HG03175 (cell line): Measurements from ENCODE around the gene PLA2G2E.
"Not testable (repeated sequence)": the region's sequence is repeated elsewhere in the genome, so short reads cannot be mapped to it uniquely, and the experiment has no call there.

Experiments used
- ATAC-seq: cut with Tn5 transposase; IDR thresholded peaks from one replicate; pipeline ENCODE4 v1.9.1; 2021; ENCODE audit warnings: mild to moderate bottlenecking, moderate library complexity; ENCODE audit not compliant: unreplicated experiment

Gene PLA2G2E

GRCh38 chr1:19934336-19934735 lies 10.9 kb upstream of the PLA2G2E start:
- ATAC-seq = no peak

DNA sequence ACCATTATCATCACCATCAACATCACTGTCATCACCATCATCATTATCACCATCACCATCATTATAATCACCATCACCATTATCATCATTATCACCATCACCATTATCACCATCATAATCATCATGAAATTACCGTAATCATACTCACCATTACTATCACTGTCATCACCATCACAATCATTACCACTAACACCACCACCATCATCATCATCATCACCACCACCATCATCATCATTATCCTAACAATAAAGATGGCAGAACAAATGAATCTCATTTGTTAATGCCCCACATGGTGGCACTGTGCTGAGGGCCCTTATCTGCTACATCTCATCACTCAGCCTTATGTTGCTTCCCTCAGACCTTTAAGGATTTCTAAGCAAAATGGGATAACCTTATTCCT lies 9.4 kb upstream of the PLA2G2E start:
- ATAC-seq = no peak

- ATAC-seq = not testable (repeated sequence)
Observed at GRCh38 chr1:19927130-19927421, 3.7 kb upstream of the PLA2G2E start.

DNA sequence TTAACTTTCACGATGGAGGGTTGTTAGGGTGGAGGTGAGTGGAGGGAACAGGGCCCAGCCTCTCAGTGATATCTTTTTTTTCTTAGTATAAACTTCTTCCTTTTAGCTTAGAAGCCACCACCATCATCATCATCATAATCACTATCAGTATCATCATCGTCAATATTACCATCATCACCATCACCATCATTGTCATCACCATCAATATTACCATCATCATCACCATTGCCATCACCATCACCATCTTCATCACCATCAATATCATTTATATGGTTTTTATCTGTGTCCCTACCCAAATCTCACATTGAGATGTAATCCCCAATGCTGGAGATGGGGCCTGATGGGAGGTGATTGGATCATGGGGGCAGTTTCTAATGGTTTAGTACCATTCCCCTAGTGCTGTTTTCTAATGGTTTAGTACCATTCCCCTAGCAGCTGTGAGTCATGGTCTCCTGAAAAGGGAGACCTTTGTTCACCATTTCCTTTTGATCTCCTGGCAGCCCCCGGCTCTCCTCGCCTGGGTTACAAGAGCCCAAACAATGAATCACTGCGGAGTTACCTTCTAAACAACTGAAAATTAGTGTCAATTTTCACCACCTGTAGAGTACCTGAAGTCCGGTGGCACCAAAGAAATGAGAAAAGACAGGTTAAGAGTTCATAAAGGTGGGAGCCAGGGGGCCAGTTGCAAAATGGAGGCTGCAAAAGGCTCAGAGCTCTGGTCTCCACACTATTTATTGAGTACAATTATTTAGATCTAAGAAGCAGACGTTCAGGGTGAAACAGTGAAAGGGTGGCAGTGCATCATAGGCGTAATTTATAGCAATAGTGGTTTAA lies 3.1 kb upstream of the PLA2G2E start:
- ATAC-seq = no peak

GRCh38 chr1:19925342-19926070 lies 2.1 kb upstream of the PLA2G2E start:
- ATAC-seq = no peak

- no peak for ATAC-seq
Observed at GRCh38 chr1:19923953-19924346, 533 bp upstream of the PLA2G2E start.

GRCh38 chr1:19922015-19922688 lies 1.3 kb downstream of the PLA2G2E start:
- no peak for ATAC-seq

DNA sequence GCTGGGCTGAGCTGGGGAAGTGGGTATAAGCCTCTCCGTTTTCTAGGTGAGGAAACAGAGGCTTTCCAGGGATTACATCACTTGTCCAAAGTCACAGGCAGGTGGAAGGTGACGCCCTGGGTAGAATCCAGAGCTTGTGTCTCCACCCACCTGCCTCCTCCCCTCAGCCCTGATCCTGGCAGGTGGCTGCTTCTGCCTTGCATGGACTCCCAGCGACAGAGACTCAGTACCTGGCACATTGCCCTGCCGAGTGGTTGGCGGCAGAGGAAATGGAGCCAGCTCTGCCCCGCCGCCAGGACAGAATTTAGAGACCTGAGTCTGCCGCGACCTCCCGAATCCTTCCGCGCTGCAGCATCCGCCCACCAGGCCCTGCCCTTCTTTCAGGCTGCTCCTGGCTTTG lies 2.1 kb downstream of the PLA2G2E start:
- no peak for ATAC-seq

- ATAC-seq = no peak
Observed at GRCh38 chr1:19920132-19920710, 3.2 kb downstream of the PLA2G2E start.

GRCh38 chr1:19918057-19918456 lies 5.4 kb downstream of the PLA2G2E start:
- no peak for ATAC-seq

GRCh38 chr1:19910650-19911049 lies 12.8 kb downstream of the PLA2G2E start:
- ATAC-seq = no peak

DNA sequence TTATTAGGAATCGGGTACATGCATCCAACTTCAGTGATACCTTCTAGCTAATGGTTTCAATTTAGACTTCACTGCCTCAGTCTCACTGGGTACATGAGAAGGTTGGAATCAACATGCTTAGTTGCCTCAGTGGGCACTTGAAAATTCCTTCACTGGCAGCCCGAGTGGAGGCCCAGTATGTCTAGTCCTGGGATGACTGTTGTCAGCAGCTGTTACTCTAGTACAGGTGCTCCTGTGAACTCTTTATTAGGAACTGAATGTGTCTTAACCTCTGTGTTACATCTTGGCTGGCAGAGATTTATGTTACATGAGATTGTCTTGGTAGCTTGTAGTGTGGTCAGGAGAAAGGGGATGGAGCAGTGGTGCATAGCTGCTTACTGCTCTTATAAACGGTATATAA lies 13.4 kb downstream of the PLA2G2E start:
- no peak for ATAC-seq

GRCh38 chr1:19909392-19909791 lies 14.0 kb downstream of the PLA2G2E start:
- no peak for ATAC-seq

DNA sequence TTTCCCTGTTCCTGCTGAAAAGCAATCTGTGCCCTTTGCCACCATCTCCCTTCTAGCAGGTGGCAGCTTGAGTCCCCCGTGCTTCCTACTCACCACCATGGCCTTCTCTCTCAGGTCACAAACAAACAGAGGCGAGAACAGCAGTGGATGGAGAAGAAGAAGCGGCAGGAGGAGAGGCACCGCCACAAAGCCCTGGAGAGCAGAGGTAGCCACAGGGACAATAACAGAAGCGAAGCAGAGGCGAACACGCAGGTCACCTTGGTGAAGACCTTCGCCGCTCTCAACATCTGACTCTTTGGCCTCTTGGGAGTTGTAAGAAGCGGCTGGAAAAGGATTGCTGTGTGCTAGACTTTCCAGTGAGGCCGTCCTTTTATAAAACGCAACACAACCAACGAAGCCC lies 16.0 kb downstream of the PLA2G2E start:
- ATAC-seq = no peak

DNA sequence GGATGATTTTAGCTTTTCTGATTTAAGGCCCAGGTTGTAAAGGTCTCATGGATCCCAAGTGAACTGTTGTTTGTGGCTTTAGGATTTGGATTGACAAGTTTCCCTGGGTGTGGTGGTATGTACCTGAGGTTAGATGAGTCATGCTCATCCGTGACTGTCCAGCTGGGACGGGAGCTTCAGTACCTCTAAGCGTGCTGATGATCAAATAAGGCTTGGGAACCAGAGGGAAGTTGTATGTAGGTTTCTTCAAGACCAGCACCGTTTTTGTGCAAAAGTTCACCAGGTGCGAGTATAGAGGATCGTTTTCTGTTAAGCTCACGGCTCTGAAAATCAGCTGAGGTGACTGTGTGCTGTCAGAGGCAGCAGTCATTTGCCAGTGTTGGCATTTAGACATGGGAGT lies 19.8 kb downstream of the PLA2G2E start:
- no peak for ATAC-seq

GRCh38 chr1:19901653-19902052 lies 21.8 kb downstream of the PLA2G2E start:
- ATAC-seq = no peak

DNA sequence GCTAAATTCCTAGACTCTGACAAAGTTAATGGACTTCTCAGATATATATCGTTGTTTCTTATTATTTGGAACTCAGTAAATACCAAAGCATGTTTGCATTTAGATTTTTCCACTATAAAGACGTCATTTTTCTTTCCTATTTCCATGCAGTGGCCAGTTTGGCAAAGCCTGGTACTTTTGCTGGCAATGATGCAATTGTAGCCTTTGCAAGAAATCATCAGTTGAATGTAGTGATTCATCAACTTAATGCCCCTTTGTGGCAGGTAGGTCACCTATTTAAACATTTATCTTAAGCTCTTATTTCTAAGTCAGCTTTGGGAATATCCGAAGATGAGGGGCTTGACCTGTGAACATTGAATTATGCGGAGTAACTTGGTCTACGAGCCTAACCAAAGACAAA lies 29.2 kb downstream of the PLA2G2E start:
- ATAC-seq = no peak

GRCh38 chr1:19893687-19894086 lies 29.7 kb downstream of the PLA2G2E start:
- ATAC-seq = no peak

GRCh38 chr1:19892628-19893168 lies 30.7 kb downstream of the PLA2G2E start:
- ATAC-seq = no peak

GRCh38 chr1:19892129-19892528 lies 31.3 kb downstream of the PLA2G2E start:
- ATAC-seq = no peak

GRCh38 chr1:19889656-19890055 lies 33.8 kb downstream of the PLA2G2E start:
- ATAC-seq = no peak
